D341Med (cell line): ENCODE results near the gene SPAG16.
"Not testable (repeated sequence)": the region's sequence is repeated elsewhere in the genome, so short reads cannot be mapped to it uniquely, and the experiment has no call there.

Experiments used
- DNase-seq: peaks from one replicate; pipeline ENCODE4 v3.0.0; 2012; ENCODE audit warnings: low spot score

SPAG16 gene

GRCh38 chr2:213408426-213409070 lies 124.3 kb downstream of the SPAG16 start:
- DNase-seq: not testable (repeated sequence)

- DNase-seq: not testable (repeated sequence)
Observed at GRCh38 chr2:213410687-213411086, 126.4 kb downstream of the SPAG16 start.

- no peak for DNase-seq
Observed at GRCh38 chr2:213411582-213412289, 127.5 kb downstream of the SPAG16 start.

- no peak for DNase-seq
Observed at GRCh38 chr2:213415093-213415492, 130.8 kb downstream of the SPAG16 start.

GRCh38 chr2:213416832-213417231 lies 132.6 kb downstream of the SPAG16 start:
- DNase-seq: no peak

GRCh38 chr2:213419980-213420379 lies 135.7 kb downstream of the SPAG16 start:
- DNase-seq: no peak

- DNase-seq: no peak
Observed at GRCh38 chr2:213420828-213421385, 136.6 kb downstream of the SPAG16 start.

GRCh38 chr2:213422211-213422610 lies 137.9 kb downstream of the SPAG16 start:
- no peak for DNase-seq

- no peak for DNase-seq
Observed at GRCh38 chr2:213425618-213426017, 141.4 kb downstream of the SPAG16 start.

- DNase-seq: no peak
Observed at GRCh38 chr2:213429516-213429915, 145.3 kb downstream of the SPAG16 start.

GRCh38 chr2:213443921-213444320 lies 159.7 kb downstream of the SPAG16 start:
- DNase-seq: no peak

GRCh38 chr2:213451542-213452239 lies 167.4 kb downstream of the SPAG16 start:
- DNase-seq: no peak

GRCh38 chr2:213455316-213456008 lies 171.2 kb downstream of the SPAG16 start:
- DNase-seq: no peak

GRCh38 chr2:213475433-213475832 lies 191.2 kb downstream of the SPAG16 start:
- DNase-seq: no peak

- no peak for DNase-seq
Observed at GRCh38 chr2:213476641-213477040, 192.4 kb downstream of the SPAG16 start.

GRCh38 chr2:213490087-213490486 lies 205.8 kb downstream of the SPAG16 start:
- no peak for DNase-seq

GRCh38 chr2:213491376-213491775 lies 207.1 kb downstream of the SPAG16 start:
- no peak for DNase-seq

- DNase-seq: no peak
Observed at GRCh38 chr2:213496226-213496625, 212.0 kb downstream of the SPAG16 start.

- no peak for DNase-seq
Observed at GRCh38 chr2:213500881-213501280, 216.6 kb downstream of the SPAG16 start.

GRCh38 chr2:213524164-213524563 lies 239.9 kb downstream of the SPAG16 start:
- DNase-seq: no peak

- no peak for DNase-seq
Observed at GRCh38 chr2:213537579-213537978, 253.3 kb downstream of the SPAG16 start.

- no peak for DNase-seq
Observed at GRCh38 chr2:213544940-213545339, 260.7 kb downstream of the SPAG16 start.
